ENCODE results near the gene SLC23A1.
"Not testable (repeated sequence)": the region's sequence is repeated elsewhere in the genome, so short reads cannot be mapped to it uniquely, and the experiment has no call there.

SLC23A1 gene

GRCh38 chr5:139368613-139369012, 14.5 kb downstream of the SLC23A1 start:
- DNase-seq, result no peak

- DNase-seq, result no peak
Observed at GRCh38 chr5:139364466-139364865, 18.6 kb downstream of the SLC23A1 start.

DNA sequence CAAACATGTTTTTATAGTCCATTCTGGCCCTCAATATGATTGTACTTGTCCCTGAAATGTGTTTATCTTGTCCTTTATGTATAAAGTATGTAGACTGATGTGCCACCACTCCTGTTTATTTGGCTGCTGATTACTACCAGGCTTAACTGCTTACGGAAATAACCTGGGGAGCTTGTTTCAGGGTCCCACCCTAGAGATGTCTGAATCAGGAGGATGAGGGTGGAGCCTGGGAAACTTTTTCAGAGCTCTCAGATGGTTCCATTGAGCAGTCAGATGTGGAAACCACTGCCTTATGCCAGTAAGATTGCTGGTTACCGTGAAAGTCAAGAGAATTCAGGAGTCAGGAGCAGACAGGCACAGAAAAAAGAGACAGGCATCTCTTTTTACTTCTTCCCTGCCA, 19.2 kb downstream of the SLC23A1 start:
- DNase-seq, result no peak

GRCh38 chr5:139361835-139362429, 21.2 kb downstream of the SLC23A1 start:
- DNase-seq, result no peak

GRCh38 chr5:139360384-139360783, 22.7 kb downstream of the SLC23A1 start:
- no peak for DNase-seq

- DNase-seq, result no peak
Observed at GRCh38 chr5:139358064-139358463, 25.0 kb downstream of the SLC23A1 start.

GRCh38 chr5:139355900-139356299, 27.2 kb downstream of the SLC23A1 start:
- not testable (repeated sequence) for DNase-seq

- DNase-seq, result no peak
Observed at GRCh38 chr5:139354186-139354585, 28.9 kb downstream of the SLC23A1 start.

- not testable (repeated sequence) for DNase-seq
Observed at GRCh38 chr5:139347863-139348262, 35.2 kb downstream of the SLC23A1 start.

DNA sequence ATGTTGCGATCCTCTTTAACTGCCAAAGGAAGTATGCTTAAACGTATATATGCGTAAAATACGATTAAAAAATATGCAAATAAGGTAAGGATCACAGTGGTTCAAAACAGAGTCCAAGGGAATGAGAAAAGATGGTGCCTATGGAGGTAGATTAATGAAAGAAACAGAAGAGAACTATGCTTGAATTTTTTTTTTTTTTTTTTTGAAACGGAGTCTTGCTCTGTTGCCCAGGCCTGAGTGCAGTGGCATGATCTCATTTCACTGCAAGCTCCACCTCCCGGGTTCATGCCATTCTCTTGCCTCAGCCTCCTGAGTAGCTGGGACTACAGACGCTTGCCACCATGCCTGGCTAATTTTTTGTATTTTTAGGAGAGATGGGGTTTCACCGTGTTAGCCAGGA, 37.7 kb downstream of the SLC23A1 start:
- DNase-seq, result not testable (repeated sequence)

DNA sequence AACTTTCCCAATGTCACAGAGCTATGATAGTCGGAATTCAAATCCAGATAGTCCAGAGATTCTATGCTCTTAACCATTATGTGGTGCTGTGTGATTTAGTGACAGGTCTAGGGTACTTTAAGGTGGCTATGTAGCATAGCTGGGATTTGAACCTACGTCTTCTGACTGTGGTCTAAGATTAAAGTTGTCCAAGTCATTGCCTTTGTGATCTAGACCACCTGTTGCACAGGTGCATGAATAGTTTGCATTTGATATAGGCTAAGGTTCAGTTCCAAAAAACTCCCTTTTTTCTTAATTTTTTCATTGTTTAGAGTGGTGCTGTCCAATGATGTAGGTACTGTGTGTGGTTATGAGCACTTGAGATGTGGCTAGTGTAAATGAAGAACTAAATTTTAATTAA, 38.9 kb downstream of the SLC23A1 start:
- no peak for DNase-seq

- no peak for DNase-seq
Observed at GRCh38 chr5:139343476-139343875, 39.6 kb downstream of the SLC23A1 start.

GRCh38 chr5:139342423-139342723, 40.7 kb downstream of the SLC23A1 start:
- DNase-seq, result no peak

DNA sequence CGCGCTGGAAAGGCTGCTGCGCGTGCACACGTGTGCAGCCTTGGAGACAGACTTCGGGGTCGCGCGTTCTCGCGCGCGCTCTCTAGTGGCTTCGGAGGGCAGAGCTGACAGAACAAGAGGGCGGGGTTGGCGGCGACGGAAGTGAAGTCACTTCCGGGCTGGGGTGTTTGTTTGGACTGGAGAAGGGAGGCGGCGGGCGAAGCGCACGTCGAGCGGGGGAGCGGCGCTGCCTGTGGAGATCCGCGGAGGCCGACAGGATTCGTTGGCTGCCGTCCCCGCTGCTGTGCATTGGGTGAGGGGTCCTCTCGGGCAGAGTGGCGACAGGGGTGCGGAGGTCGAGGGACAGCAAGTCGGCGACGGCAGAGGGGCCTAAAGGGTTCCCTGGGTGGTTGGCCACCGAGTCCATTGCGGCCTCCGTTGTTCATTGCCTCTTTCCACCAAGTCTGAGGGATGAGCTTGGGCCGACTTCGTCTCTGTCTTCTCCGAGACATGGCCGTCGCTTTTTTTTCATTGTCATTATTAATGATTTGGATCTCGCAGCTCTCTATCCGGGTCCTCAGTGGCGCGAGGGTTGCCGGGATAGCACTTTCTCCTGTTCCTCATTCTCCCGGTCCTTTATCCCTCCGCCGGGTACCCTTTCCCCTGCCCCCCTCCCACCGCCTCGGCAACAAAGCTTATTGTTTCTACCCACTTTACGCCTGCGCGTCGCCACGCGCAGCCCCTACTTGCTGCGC, 41.2 kb downstream of the SLC23A1 start, which contains the start of gene PAIP2:
Gene PAIP2 (plus strand): TSS at position 166 of the 734 bp plus-strand sequence. CDS start 21,931 bp downstream, outside the sequence.
- peak; percentile 97 for DNase-seq

- DNase-seq, result no peak
Observed at GRCh38 chr5:139341187-139341688, 41.9 kb downstream of the SLC23A1 start.

DNA sequence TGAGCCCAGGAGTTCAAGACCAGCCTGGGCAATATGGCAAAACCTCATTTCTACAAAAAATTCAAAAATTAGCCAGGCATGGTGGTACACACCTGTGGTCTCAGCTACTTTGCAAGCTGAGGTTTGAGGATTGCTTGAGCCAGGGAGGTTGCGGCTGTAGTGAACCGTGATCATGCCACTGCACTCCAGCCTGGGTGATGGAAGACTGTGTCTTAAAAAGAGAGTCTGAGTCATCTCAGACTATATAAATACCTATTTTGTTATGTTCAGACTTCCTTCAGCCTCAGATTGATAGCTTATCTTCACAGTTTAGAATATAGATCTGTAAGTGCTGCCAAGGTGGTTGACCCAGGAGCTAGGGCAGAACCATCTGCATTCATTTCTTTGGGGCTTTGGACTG, 43.0 kb downstream of the SLC23A1 start:
- DNase-seq, result no peak

- DNase-seq, result no peak
Observed at GRCh38 chr5:139335811-139336210, 47.3 kb downstream of the SLC23A1 start.

Data from T-helper 9 cell (primary cell).